WTC11 (cell line): ENCODE measurements around the gene IFT122. TPM values are rescaled to one million over a fixed set of nuclear protein-coding genes. Genes with fewer than 3 reads are reported as not detected.
"Not testable (repeated sequence)": the region's sequence is repeated elsewhere in the genome, so short reads cannot be mapped to it uniquely, and the experiment has no call there.

Experiments
- ATAC-seq: fragments of 200-7000 bp; cut with Tn5 transposase; 2 replicates; pipeline ENCODE4 v1.10.0; 2021; ENCODE audit warnings: mild to moderate bottlenecking, moderate library complexity
- CTCF ChIA-PET: fragments of 300-600 bp; sonication (Branson Sonifier 250); formaldehyde crosslinking; loops from one replicate; lab custom pipeline; 2021; ENCODE audit warnings: antibody characterized with exemption; lab: Charles Lee
- POLR2A ChIA-PET: fragments of 350-600 bp; sonication (Branson Sonifier 250); formaldehyde crosslinking; loops from one replicate; lab custom pipeline; 2021; ENCODE audit warnings: antibody characterized with exemption; lab: Charles Lee
- DNase-seq: peaks from one replicate; pipeline ENCODE4 v3.0.0; 2021; ENCODE audit warnings: low spot score
- H3K27ac Mint-ChIP-seq: 2 replicates; pipeline ENCODE4 v1.8.0; 2021; ENCODE audit warnings: mixed read lengths
- H3K27me3 Mint-ChIP-seq: 2 replicates; pipeline ENCODE4 v1.8.0; 2021; ENCODE audit warnings: low read depth, mild to moderate bottlenecking, moderate library complexity, mixed read lengths
- H3K36me3 Mint-ChIP-seq: 2 replicates; pipeline ENCODE4 v1.8.0; 2021; ENCODE audit warnings: mixed read lengths
- H3K4me1 Mint-ChIP-seq: 2 replicates; pipeline ENCODE4 v1.8.0; 2022; ENCODE audit warnings: mixed read lengths
- H3K4me3 Mint-ChIP-seq: 2 replicates; pipeline ENCODE4 v1.8.0; 2021; ENCODE audit warnings: mild to moderate bottlenecking, moderate library complexity, mixed read lengths
- H3K9me3 Mint-ChIP-seq: 2 replicates; pipeline ENCODE4 v1.8.0; 2021; ENCODE audit warnings: mixed read lengths
- FOXP1 ChIP-seq: sonication (generic); formaldehyde crosslinking; IDR thresholded peaks from 2 replicates; pipeline ENCODE4 v1.8.0; 2022; ENCODE audit warnings: missing genetic modification reagents, mild to moderate bottlenecking, moderate library complexity, borderline replicate concordance
- GABPB1 ChIP-seq: sonication (generic); formaldehyde crosslinking; IDR thresholded peaks from 2 replicates; pipeline ENCODE4 v1.8.1; 2023; ENCODE audit warnings: mild to moderate bottlenecking, missing genetic modification reagents
- GTF2I ChIP-seq: fragments of 250-450 bp; sonication (Bioruptor Pico); conservative IDR thresholded peaks from 2 replicates; pipeline ENCODE4 v1.4.0; 2021; ENCODE audit warnings: mild to moderate bottlenecking
- KAT7 ChIP-seq: sonication (generic); formaldehyde crosslinking; IDR thresholded peaks from 2 replicates; pipeline ENCODE4 v1.8.1; 2023; ENCODE audit warnings: missing genetic modification reagents, mild to moderate bottlenecking, borderline replicate concordance
- total RNA-seq: library from RNA; stranded (reverse); gene quantifications from 3 replicates; pipeline ENCODE4 v1.2.3, GENCODE V29; 2021
- TF ChIP-seq, protein P1 (sequence below): sonication (generic); formaldehyde crosslinking; IDR thresholded peaks from 2 replicates; pipeline ENCODE4 v1.8.1; 2022; ENCODE audit warnings: mild to moderate bottlenecking, moderate library complexity, missing genetic modification reagents
- TF ChIP-seq, protein P2 (sequence below): sonication (generic); formaldehyde crosslinking; IDR thresholded peaks from 2 replicates; pipeline ENCODE4 v1.8.0; 2022; ENCODE audit warnings: mild to moderate bottlenecking, missing genetic modification reagents
- TF ChIP-seq, protein P3 (sequence below): sonication (generic); formaldehyde crosslinking; IDR thresholded peaks from 2 replicates; pipeline ENCODE4 v1.8.1; 2023; ENCODE audit warnings: mild to moderate bottlenecking, missing genetic modification reagents, borderline replicate concordance
- TF ChIP-seq, protein P4 (sequence below): fragments of 250-450 bp; sonication (Bioruptor Pico); conservative IDR thresholded peaks from 2 replicates; pipeline ENCODE4 v1.9.0; 2021; ENCODE audit warnings: mild to moderate bottlenecking
- TF ChIP-seq, protein P5 (sequence below): sonication (generic); formaldehyde crosslinking; IDR thresholded peaks from 2 replicates; pipeline ENCODE4 v1.8.1; 2023; ENCODE audit warnings: mild to moderate bottlenecking, missing genetic modification reagents, moderate library complexity

The IFT122 gene
- total RNA-seq, 1 experiment from 2014 or later: 22.8 TPM

DNA sequence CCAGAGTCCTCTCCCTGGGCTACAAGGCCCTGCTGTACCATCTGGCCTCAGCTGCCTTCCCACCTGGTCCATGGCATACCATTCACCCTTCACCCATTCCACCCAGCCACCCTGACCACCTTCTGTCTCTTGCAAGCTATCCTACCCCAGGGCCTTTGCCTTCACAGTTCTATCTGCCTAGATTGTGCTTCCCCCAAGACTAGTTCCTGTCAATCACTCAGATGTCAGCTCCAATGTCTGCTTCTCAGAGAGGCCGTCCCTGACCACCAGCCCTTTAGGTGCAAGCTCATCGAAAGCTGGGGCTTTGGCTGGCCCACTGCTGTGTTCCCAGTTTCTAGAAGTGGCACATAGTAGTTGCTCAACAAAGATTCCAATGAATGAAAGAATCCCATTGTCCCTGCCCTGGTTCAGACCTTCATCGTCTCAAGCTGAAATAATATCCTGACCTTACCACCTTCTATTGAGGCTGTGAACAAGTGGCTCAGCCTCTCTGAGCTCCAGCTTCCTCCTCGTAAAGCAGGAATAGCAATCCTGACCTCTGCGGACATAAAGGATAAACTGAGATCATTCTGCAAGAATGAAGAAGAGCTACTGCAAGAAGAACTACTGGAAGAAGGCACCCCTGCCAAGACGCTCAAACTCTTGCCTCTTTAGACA is 27.4 kb upstream of the IFT122 start:
- TF ChIP-seq, protein P1, sequence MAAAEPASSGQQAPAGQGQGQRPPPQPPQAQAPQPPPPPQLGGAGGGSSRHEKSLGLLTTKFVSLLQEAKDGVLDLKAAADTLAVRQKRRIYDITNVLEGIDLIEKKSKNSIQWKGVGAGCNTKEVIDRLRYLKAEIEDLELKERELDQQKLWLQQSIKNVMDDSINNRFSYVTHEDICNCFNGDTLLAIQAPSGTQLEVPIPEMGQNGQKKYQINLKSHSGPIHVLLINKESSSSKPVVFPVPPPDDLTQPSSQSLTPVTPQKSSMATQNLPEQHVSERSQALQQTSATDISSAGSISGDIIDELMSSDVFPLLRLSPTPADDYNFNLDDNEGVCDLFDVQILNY (CRISPR knock-in tag): no peak
- TF ChIP-seq, protein P2, sequence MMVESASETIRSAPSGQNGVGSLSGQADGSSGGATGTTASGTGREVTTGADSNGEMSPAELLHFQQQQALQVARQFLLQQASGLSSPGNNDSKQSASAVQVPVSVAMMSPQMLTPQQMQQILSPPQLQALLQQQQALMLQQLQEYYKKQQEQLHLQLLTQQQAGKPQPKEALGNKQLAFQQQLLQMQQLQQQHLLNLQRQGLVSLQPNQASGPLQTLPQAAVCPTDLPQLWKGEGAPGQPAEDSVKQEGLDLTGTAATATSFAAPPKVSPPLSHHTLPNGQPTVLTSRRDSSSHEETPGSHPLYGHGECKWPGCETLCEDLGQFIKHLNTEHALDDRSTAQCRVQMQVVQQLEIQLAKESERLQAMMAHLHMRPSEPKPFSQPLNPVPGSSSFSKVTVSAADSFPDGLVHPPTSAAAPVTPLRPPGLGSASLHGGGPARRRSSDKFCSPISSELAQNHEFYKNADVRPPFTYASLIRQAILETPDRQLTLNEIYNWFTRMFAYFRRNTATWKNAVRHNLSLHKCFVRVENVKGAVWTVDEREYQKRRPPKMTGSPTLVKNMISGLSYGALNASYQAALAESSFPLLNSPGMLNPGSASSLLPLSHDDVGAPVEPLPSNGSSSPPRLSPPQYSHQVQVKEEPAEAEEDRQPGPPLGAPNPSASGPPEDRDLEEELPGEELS: no peak
- no peak for TF ChIP-seq GTF2I (CRISPR knock-in tag)
- no peak for TF ChIP-seq FOXP1
- TF ChIP-seq, protein P3, sequence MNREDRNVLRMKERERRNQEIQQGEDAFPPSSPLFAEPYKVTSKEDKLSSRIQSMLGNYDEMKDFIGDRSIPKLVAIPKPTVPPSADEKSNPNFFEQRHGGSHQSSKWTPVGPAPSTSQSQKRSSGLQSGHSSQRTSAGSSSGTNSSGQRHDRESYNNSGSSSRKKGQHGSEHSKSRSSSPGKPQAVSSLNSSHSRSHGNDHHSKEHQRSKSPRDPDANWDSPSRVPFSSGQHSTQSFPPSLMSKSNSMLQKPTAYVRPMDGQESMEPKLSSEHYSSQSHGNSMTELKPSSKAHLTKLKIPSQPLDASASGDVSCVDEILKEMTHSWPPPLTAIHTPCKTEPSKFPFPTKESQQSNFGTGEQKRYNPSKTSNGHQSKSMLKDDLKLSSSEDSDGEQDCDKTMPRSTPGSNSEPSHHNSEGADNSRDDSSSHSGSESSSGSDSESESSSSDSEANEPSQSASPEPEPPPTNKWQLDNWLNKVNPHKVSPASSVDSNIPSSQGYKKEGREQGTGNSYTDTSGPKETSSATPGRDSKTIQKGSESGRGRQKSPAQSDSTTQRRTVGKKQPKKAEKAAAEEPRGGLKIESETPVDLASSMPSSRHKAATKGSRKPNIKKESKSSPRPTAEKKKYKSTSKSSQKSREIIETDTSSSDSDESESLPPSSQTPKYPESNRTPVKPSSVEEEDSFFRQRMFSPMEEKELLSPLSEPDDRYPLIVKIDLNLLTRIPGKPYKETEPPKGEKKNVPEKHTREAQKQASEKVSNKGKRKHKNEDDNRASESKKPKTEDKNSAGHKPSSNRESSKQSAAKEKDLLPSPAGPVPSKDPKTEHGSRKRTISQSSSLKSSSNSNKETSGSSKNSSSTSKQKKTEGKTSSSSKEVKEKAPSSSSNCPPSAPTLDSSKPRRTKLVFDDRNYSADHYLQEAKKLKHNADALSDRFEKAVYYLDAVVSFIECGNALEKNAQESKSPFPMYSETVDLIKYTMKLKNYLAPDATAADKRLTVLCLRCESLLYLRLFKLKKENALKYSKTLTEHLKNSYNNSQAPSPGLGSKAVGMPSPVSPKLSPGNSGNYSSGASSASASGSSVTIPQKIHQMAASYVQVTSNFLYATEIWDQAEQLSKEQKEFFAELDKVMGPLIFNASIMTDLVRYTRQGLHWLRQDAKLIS: no peak
- no peak for TF ChIP-seq GABPB1 (CRISPR knock-in tag)
- TF ChIP-seq, protein P4, sequence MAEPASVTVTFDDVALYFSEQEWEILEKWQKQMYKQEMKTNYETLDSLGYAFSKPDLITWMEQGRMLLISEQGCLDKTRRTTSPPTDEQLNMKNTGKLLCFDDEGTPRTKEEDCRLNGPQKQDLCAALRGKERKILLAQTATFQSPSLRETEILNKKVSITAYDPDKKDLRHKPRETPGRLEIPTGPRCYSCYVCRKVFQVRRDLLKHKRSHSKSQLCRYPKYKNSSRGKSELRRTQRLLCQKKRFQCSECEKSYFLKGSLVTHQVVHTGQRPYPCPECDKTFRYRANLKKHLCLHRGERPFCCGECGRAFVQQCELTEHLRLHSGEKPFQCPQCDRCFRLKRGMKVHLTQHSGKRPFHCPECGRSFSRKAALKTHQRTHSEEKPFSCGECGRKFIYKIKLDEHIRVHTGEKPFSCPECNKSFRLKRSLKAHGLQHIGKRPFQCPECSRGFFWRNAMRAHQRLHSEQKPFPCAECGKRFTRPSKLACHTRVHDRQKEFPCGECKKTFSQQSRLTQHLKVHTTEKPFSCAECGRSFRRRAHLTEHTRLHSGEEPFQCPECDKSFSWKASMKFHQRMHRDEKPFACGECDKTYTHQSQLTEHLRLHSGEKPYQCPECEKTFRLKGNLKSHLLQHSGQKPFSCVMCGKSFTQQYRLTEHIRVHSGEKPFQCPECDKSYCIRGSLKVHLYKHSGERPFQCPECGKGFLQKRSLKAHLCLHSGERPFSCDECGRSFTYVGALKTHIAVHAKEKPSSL (CRISPR knock-in tag): no peak
- TF ChIP-seq, protein P5, sequence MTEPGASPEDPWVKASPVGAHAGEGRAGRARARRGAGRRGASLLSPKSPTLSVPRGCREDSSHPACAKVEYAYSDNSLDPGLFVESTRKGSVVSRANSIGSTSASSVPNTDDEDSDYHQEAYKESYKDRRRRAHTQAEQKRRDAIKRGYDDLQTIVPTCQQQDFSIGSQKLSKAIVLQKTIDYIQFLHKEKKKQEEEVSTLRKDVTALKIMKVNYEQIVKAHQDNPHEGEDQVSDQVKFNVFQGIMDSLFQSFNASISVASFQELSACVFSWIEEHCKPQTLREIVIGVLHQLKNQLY (CRISPR knock-in tag): no peak
- no peak for TF ChIP-seq KAT7
- TF ChIP-seq, all 79 proteins: peak for 0
- ChIA-PET CTCF (interaction anchor here (0.5 to 1.8 kb wide), 4 partner anchors 13 to 304 kb away, joined by 3 to 8 read pairs (median 3); no protein-coding TSS in a partner anchor), POLR2A (interaction anchor here (1.2 kb wide), 1 partner anchor 17 kb away, joined by 4 read pairs; no protein-coding TSS in a partner anchor)
- no peak for DNase-seq
- Mint-ChIP-seq H3K27me3 (peaks cover 8% of the 10 kb centered on the region; the same call in 1 of the 2 replicates), H3K27ac (no peak overlapping the region), H3K4me1 (no peaks in the 10 kb centered on the region), H3K36me3 (no peaks in the 10 kb centered on the region), H3K4me3 (no peak overlapping the region), H3K9me3 (no peaks in the 10 kb centered on the region)
- ATAC-seq: no peak

DNA sequence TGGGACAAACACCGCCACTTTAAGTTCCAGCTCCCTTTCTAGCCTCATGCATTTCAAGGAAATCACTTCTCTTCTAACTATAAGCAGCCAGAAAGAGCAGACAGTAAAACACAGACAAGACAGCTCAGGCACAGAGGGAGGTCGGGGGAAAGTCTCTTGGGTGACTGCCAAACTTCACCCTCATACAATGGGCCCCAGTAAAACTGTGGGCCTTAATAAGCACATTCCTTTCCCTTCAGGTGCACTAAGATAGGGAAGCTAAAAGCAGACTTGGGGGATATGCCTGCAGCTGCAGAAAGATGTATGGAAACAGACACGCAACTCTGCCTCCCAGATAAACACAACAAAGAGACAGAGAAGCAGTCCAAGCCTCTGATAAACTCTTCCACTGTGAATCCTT is 26.8 kb upstream of the IFT122 start:
- H3K36me3 Mint-ChIP-seq, H3K9me3 Mint-ChIP-seq, H3K4me1 Mint-ChIP-seq, H3K27ac Mint-ChIP-seq, POLR2A ChIA-PET, H3K4me3 Mint-ChIP-seq, ATAC-seq, DNase-seq, H3K27me3 Mint-ChIP-seq: not testable (repeated sequence)
- CTCF ChIA-PET: interaction anchor here (0.5 to 1.8 kb wide), 2 partner anchors 30 to 303 kb away, joined by 3 to 8 read pairs; no protein-coding TSS in a partner anchor
